GF-D8 (cell line): Measurements from ENCODE around the gene LILRA6.

Experiments
- DNase-seq: peaks from one replicate; lab custom pipeline; 2025; lab: John Stamatoyannopoulos, UW

LILRA6 gene

GRCh38 chr19:54188215-54188871 lies 54.2 kb downstream of the LILRA6 start:
- peak; percentile 91 for DNase-seq

- no peak for DNase-seq
These were observed 55.6 kb downstream of the LILRA6 start for GRCh38 chr19:54186934-54187381.
